Lower leg skin (tissue), 3 donors: ENCODE measurements around the gene POLA1.

Experiments
- POLR2A ChIP-seq, 2 donors: fragments of 450-650 bp; IDR thresholded peaks; one replicate each; pipeline ENCODE4 v1.6.1; 2016 to 2017; ENCODE audit warnings: antibody characterized with exemption in 2 of 2, mild to moderate bottlenecking in 1 of 2, moderate library complexity in 1 of 2
- TF ChIP-seq, protein P1 (sequence below), 3 donors: fragments of 450-650 bp; IDR thresholded peaks; one replicate each; pipeline ENCODE4 v1.5.1; 2016; ENCODE audit warnings: antibody characterized with exemption in 3 of 3, mild to moderate bottlenecking in 3 of 3, moderate library complexity in 2 of 3

DNA sequence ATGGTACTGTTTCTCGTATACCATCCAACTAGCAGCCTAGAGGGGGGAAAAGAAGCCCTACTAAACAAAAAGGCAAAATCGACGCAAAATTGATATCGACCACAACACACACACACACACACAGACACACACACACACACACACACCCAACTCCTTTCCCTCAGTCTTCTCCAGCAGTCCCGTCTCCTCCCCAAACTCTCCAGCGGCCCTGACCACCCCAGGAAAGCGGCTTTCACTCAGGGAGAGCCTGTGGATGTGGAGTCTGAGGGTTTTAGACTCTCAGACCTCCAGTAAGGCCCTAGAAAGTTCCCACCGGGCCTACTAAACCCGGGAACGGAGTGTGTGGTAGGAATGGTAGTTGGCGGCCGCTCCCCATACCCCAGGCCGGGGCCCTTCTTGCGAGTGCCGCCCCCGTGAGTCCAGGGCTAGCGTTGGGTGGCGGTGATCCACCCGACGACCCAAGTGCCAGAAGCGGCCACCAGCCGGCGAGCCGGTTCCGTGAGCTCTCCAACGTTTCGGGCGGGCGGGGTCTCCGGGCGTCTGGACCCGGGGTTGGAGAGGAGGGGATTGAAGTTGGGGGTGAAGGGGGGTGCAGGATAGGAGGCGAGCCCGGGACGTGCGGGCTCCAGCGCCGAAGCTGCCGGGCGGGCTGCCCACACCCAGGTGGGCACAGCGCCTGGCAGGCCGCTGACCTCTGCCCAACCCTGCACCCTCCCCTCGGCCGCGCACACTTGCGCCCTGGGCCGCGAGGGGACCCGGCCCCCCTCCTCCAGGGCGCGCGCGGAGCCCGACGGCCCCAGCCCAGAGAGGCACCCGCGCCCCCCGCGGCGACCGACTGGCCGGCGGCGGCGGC, 308.3 kb downstream of the POLA1 start:
- TF ChIP-seq, protein P1, sequence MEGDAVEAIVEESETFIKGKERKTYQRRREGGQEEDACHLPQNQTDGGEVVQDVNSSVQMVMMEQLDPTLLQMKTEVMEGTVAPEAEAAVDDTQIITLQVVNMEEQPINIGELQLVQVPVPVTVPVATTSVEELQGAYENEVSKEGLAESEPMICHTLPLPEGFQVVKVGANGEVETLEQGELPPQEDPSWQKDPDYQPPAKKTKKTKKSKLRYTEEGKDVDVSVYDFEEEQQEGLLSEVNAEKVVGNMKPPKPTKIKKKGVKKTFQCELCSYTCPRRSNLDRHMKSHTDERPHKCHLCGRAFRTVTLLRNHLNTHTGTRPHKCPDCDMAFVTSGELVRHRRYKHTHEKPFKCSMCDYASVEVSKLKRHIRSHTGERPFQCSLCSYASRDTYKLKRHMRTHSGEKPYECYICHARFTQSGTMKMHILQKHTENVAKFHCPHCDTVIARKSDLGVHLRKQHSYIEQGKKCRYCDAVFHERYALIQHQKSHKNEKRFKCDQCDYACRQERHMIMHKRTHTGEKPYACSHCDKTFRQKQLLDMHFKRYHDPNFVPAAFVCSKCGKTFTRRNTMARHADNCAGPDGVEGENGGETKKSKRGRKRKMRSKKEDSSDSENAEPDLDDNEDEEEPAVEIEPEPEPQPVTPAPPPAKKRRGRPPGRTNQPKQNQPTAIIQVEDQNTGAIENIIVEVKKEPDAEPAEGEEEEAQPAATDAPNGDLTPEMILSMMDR (IDR thresholded peaks at IDR 0.05): no peak
- no peak for TF ChIP-seq POLR2A (IDR thresholded peaks at IDR 0.05)
